Activated T-cell treated with anti-CD3 and anti-CD28 coated beads, Interleukin-2, amount 50 U/mL, for 48 hours (primary cell): ENCODE measurements around the gene SH2D1B.

Source experiments
- DNase-seq, 2 experiments: peaks; one replicate each; pipeline ENCODE4 v3.0.0-alpha.2; 2020

The SH2D1B gene

DNA sequence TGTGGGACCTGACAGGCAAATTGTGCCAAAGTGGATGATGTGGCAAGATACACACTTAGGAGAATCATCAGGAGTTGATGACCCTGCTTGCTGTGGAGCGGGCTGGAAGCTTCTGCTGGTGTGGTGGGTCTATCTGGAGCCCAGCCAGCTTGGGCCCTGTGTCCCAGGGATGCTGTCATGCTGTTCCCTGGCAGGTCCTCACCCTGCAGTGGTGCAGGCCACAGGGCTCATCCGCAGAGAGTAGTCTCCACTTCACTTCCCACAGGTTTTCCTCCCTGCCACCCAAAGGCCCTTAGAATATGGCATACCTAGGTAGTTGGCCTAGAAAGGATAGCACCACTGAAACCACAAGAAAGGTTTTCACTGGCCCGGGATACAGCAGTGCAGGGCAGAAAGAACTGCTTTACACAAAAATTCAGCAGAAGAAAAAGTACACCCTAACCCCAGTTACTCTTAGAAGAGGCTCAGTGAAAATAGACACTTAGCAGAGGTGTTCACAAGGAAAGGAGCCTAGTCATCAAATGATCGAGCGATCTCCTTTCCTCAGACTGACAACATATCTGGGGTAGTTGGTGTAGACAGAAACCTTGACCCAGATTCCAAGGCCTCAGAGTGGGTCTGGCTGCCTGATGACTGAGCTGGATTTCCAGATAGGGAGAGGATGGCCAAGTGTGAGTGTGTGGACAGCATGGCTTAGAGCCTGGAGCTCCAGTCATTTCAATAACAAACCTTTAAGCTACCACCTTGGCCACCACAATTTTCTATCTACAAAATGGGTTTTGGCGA is 31.7 kb downstream of the SH2D1B start:
- DNase-seq, result no peak

- DNase-seq, result no peak
These were observed 35.2 kb downstream of the SH2D1B start, which contains the start of gene SPATA46 for GRCh38 chr1:162376691-162377090. TSS of gene SPATA46 (minus strand) at chr1:162376854. CDS start at chr1:162376790, 64 bp downstream.

GRCh38 chr1:162375463-162375862 is 36.5 kb downstream of the SH2D1B start:
- DNase-seq, result no peak

GRCh38 chr1:162374406-162374805 is 37.5 kb downstream of the SH2D1B start:
- no peak for DNase-seq

DNA sequence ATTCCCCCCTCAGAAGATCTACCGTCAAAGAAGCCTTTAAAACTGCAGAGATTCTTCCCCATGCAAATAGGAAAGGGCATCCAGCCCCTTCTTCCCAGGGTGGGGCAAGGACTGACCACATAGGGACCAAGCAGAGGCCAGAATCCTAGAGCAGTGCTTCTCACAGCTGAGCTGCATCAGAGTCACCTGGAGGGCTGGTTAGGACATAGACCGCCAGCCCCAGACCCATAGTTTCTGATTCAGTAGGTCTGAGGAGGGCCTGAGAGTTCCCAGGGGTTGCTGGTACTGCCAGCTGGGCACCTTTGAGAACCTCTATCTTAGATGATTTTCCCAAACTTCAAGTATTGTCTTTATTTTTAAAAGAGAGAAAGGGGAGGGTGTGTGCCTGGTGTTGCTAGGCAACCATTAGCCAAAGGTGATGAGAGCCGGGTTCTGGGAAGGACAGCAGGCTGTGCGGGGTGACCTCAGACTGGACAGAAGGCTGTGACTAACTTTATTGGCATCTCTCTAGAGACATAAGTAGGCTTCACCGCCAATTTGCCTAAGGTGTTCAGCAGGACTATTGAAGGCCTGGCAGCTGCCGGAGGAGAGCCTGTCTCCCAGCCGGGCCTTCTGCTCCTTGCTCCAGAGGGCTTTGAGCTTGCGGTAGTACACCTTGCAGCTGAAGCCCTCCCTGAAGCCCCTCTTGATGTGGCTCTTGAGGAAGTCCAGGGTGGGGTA is 38.2 kb downstream of the SH2D1B start:
- no peak for DNase-seq

DNA sequence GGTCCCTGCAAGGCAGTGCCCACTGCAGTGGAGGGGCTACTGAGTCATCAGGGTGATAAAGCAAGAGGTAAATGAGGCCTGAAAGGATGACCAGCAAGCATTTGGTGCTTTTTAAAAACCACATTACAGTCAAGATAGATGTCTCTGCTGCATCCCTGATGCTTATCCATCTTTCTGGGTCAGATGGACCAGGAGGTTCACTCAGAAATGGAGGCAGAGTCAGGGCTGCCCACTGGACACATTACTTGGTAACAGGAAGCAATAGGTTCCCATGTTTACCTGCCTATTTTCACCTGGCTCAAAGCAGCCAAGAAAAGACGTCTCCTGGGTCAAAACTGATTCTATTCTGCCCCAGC is 38.9 kb downstream of the SH2D1B start:
- no peak for DNase-seq

GRCh38 chr1:162372159-162373071 is 39.5 kb downstream of the SH2D1B start:
- DNase-seq, result no peak

- no peak for DNase-seq
These were observed 40.3 kb downstream of the SH2D1B start for GRCh38 chr1:162371611-162372010.

- DNase-seq, result no peak
These were observed 41.2 kb downstream of the SH2D1B start for GRCh38 chr1:162370721-162371120.

- no peak for DNase-seq
These were observed 41.8 kb downstream of the SH2D1B start for GRCh38 chr1:162370161-162370560.

GRCh38 chr1:162369571-162369970 is 42.4 kb downstream of the SH2D1B start:
- DNase-seq, result no peak

- no peak for DNase-seq
These were observed 43.5 kb downstream of the SH2D1B start for GRCh38 chr1:162368451-162368850.

DNA sequence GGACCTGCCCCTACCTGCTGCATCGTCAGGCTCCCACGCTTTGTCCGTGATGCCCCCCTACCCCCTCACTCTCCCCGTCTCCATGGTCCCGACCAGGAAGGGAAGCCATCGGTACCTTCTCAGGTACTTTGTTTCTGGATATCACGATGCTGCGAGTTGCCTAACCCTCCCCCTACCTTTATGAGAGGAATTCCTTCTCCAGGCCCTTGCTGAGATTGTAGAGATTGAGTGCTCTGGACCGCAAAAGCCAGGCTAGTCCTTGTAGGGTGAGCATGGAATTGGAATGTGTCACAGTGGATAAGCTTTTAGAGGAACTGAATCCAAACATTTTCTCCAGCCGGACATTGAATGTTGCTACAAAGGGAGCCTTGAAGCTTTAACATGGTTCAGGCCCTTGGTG is 44.2 kb downstream of the SH2D1B start:
- no peak for DNase-seq

- no peak for DNase-seq
These were observed 44.9 kb downstream of the SH2D1B start for GRCh38 chr1:162367073-162367472.

GRCh38 chr1:162366671-162367070 is 45.3 kb downstream of the SH2D1B start:
- DNase-seq, result no peak

GRCh38 chr1:162366149-162366548 is 45.8 kb downstream of the SH2D1B start:
- DNase-seq, result no peak

DNA sequence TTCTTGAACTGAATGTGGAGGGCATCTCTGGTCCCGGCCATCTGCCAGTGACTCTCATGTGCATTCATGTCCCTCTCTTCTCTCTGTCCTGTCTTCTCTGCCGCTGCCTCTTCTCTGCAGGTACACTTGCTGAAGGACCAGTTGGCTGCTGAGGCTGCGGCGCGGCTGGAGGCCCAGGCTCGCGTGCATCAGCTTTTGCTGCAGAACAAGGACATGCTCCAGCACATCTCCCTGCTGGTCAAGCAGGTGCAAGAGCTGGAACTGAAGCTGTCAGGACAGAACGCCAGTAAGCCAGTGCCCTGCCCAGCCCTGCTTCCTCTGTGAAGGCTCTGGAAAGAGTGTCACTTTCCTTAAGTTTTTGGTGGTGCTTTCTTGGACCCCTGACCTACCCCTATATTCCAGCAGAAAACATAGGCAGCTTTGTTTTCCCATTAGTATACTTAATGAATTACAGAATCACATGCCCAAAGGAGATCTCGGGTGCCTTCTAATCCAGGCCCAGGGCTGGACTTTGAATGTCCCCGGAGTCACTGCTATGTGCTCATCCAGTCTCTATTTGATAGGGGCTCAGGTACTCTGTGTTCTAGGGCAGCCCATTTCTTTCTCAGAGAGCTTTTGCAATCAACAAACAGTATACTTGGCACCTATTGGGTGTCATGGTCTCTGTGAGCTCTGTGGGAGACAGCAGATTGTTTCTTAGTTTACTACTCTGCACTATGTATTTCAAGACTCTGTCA is 46.5 kb downstream of the SH2D1B start:
- no peak for DNase-seq

- DNase-seq, result no peak
These were observed 47.4 kb downstream of the SH2D1B start for GRCh38 chr1:162364498-162364897.

GRCh38 chr1:162363823-162364222 is 48.1 kb downstream of the SH2D1B start:
- no peak for DNase-seq

GRCh38 chr1:162361349-162361748 is 50.6 kb downstream of the SH2D1B start:
- no peak for DNase-seq

DNA sequence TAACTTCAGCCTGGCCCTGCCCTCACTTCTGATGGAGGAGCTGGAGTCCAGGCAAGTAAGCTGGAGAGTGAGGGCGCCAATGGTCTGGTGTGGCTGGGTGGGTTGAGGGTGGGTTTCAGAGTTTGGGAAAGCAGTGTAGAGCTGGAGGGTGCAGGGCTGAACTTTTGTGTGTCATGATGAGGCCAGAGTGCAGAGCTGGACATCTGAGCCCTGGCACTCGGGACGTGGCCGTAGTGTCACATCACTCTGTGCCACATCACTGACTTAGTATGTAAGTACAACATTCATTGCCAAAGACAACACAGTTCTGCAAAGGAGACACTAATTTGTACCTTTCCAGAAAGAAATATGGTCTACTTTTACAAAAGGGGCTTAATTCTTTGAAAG is 51.1 kb downstream of the SH2D1B start:
- no peak for DNase-seq

- no peak for DNase-seq
These were observed 51.6 kb downstream of the SH2D1B start for GRCh38 chr1:162360237-162360873.
